ENCODE data around the gene TNIK. TPM values are rescaled to one million over a fixed set of nuclear protein-coding genes. Genes with fewer than 3 reads are reported as not detected.
A peak's percentile ranks its signal among the peaks of the same experiment; 100 is the strongest.

TNIK gene
- total and polyA plus RNA-seq, 2 of the 13 experiments (the other 11 are each of a cell fraction or from before 2014, with no cell fraction given) = 0.15 to 0.22 TPM

GRCh38 chr3:171459137-171459941 is 866 bp downstream of the TNIK start:
- H3K9me3 ChIP-seq (ENCODE audit: low read length) = no peaks in the 10 kb centered on the region
- H3K79me2 ChIP-seq (ENCODE audit: insufficient read depth, low read length) = no peaks in the 10 kb centered on the region
- peak overlapping the region; percentile 90 for H3K4me2 ChIP-seq (ENCODE audit: low read depth, low read length)
- ATAC-seq (peak; percentile 71), FAIRE-seq (no peak), DNase-seq (ENCODE audit: low spot score) (no peak)
- in situ Hi-C loops (cut with HindIII; ENCODE audit: extremely low pct_ligation_motif_present, low pct_unique_long_range_greater_than_20kb) (no loop called here), intact Hi-C loops (cut with micrococcal nuclease; ENCODE audit: unreplicated experiment) (no loop called here)
- POLR2A ChIA-PET = no interaction called here
- H3K4me1 ChIP-seq (ENCODE audit: insufficient read depth, low read length) = peaks cover 41% of the 10 kb centered on the region
- H3K27me3 ChIP-seq (ENCODE audit: control insufficient read depth in 1 of 2, insufficient read depth in 2 of 2, low read length in 2 of 2) = peaks cover 8 to 54% of the 10 kb centered on the region in 2 experiments
- H3K27ac ChIP-seq (ENCODE audit: extremely low read length, insufficient read depth, low read length) = no peak overlapping the region
- BruUV-seq (replicated peaks) = no TSS peak
- H2AFZ ChIP-seq (ENCODE audit: low read length) = no peak overlapping the region
- WGBS (ENCODE audit: low lambda C conversion rate) = 5% methylated on average over 15 of the region's 36 CpGs
- CTCF ChIA-PET (ENCODE audit: low intra/inter-chr PET ratio, low total read pairs) = no interaction called here
- peak overlapping the region; percentile 54 to 70 (median 60); a peak in 4 of 6 replicates for H3K4me3 ChIP-seq (replicated peaks in 1 of 3; ENCODE audit: insufficient read depth in 1 of 3, low read depth in 2 of 3, low read length in 3 of 3)
- 0 out of 2 replicates have a peak, but pooled peaks have one; percentile 6 for TF ChIP-seq MTF2 (CRISPR knock-in tag; IDR thresholded peaks at IDR 0.05; ENCODE audit: borderline replicate concordance)
- TF ChIP-seq MATR3 (CRISPR knock-in tag; IDR thresholded peaks at IDR 0.05) = no peak
- no peak for TF ChIP-seq RFX5 (IDR thresholded peaks at IDR 0.05; ENCODE audit: low read depth, low read length)
- no peak for TF ChIP-seq ZNF292 (CRISPR knock-in tag; IDR thresholded peaks at IDR 0.05; ENCODE audit: borderline replicate concordance, low read depth)
- TF ChIP-seq ZNF652 (CRISPR knock-in tag; IDR thresholded peaks at IDR 0.05; ENCODE audit: borderline replicate concordance, low read depth) = no peak
- TF ChIP-seq, protein P1, sequence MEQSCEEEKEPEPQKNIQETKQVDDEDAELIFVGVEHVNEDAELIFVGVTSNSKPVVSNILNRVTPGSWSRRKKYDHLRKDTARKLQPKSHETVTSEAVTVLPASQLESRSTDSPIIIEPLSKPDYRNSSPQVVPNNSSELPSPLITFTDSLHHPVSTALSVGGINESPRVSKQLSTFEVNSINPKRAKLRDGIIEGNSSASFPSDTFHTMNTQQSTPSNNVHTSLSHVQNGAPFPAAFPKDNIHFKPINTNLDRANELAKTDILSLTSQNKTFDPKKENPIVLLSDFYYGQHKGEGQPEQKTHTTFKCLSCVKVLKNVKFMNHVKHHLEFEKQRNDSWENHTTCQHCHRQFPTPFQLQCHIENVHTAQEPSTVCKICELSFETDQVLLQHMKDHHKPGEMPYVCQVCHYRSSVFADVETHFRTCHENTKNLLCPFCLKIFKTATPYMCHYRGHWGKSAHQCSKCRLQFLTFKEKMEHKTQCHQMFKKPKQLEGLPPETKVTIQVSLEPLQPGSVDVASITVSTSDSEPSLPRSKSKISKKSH (CRISPR knock-in tag; IDR thresholded peaks at IDR 0.05; ENCODE audit: borderline replicate concordance) = no peak
- TF ChIP-seq SMYD3 (CRISPR knock-in tag; IDR thresholded peaks at IDR 0.05) = no peak
- TF ChIP-seq EZH2 (conservative IDR thresholded peaks at IDR 0.05; ENCODE audit: low read depth, low read length) = peak; percentile 82; the same call in 1 of the 2 replicates
- TF ChIP-seq, protein P2, sequence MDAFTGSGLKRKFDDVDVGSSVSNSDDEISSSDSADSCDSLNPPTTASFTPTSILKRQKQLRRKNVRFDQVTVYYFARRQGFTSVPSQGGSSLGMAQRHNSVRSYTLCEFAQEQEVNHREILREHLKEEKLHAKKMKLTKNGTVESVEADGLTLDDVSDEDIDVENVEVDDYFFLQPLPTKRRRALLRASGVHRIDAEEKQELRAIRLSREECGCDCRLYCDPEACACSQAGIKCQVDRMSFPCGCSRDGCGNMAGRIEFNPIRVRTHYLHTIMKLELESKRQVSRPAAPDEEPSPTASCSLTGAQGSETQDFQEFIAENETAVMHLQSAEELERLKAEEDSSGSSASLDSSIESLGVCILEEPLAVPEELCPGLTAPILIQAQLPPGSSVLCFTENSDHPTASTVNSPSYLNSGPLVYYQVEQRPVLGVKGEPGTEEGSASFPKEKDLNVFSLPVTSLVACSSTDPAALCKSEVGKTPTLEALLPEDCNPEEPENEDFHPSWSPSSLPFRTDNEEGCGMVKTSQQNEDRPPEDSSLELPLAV (CRISPR knock-in tag; conservative IDR thresholded peaks at IDR 0.05; ENCODE audit: low read depth) = no peak
- TF ChIP-seq, protein P3, sequence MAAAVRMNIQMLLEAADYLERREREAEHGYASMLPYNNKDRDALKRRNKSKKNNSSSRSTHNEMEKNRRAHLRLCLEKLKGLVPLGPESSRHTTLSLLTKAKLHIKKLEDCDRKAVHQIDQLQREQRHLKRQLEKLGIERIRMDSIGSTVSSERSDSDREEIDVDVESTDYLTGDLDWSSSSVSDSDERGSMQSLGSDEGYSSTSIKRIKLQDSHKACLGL (CRISPR knock-in tag; IDR thresholded peaks at IDR 0.05) = no peak
- no peak for TF ChIP-seq ZNF660 (CRISPR knock-in tag; IDR thresholded peaks at IDR 0.05; ENCODE audit: borderline replicate concordance, low read depth)
- TF ChIP-seq TMF1 (CRISPR knock-in tag; IDR thresholded peaks at IDR 0.05; ENCODE audit: low read depth) = no peak
- TF ChIP-seq ZNF782 (CRISPR knock-in tag; IDR thresholded peaks at IDR 0.05; ENCODE audit: borderline replicate concordance) = no peak
- TF ChIP-seq ARID2 (CRISPR knock-in tag; IDR thresholded peaks at IDR 0.05; ENCODE audit: borderline replicate concordance) = no peak
- TF ChIP-seq CENPT (CRISPR knock-in tag; IDR thresholded peaks at IDR 0.05; ENCODE audit: low read depth) = no peak
- TF ChIP-seq, protein P4, sequence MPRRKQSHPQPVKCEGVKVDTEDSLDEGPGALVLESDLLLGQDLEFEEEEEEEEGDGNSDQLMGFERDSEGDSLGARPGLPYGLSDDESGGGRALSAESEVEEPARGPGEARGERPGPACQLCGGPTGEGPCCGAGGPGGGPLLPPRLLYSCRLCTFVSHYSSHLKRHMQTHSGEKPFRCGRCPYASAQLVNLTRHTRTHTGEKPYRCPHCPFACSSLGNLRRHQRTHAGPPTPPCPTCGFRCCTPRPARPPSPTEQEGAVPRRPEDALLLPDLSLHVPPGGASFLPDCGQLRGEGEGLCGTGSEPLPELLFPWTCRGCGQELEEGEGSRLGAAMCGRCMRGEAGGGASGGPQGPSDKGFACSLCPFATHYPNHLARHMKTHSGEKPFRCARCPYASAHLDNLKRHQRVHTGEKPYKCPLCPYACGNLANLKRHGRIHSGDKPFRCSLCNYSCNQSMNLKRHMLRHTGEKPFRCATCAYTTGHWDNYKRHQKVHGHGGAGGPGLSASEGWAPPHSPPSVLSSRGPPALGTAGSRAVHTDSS (CRISPR knock-in tag; conservative IDR thresholded peaks at IDR 0.05) = no peak
- no peak overlapping the region for H3K9ac ChIP-seq (ENCODE audit: insufficient read depth, low read depth, low read length)
- H4K20me1 ChIP-seq (ENCODE audit: insufficient read depth, low read length) = no peaks in the 10 kb centered on the region
- no peaks in the 10 kb centered on the region for H3K36me3 ChIP-seq (replicated peaks in 1 of 2; ENCODE audit: control insufficient read depth in 1 of 2, insufficient read depth in 2 of 2, low read length in 2 of 2)

Data from HepG2 (cell line).